ENCODE results near the gene UTP11. TPM values are rescaled to one million over a fixed set of nuclear protein-coding genes. Genes with fewer than 3 reads are reported as not detected.

UTP11 gene
- total RNA-seq, 1 experiment from 2014 or later, result 53.8 TPM

DNA sequence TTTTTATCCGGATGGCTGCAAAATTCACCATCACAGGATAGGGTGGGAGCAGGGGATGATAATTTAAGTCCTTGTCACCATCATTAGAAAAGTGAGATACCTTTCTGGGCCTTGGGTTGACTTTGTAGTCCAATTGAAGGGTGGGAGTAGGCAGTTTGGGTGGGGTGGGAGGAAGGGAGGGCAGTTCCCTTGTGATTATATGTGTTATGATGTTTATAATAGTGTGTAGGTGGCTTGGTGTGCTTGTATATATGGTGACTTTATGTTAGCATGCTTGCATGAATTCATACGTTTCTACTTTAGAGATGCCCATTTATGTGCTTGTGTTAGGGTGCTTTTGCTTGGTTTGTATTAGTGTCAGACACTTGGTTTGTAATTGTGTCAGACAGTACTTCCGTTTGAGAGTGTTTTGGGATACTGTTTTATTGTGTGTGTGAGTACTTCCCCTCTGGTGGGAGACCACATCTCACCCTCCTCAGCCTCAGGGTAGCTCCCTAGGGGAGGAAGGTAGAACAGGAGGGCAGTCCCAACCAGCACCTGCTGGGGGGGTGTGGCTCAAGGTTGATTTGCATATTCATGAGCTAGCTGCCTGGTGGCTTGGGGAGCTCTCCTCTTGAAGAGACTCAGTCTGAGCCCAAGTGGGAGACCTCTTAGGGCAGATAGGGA is 40.3 kb downstream of the UTP11 start:
- Histone ChIP-seq H3K4me3 (ENCODE audit: low read depth in 2 of 2, low read length in 2 of 2) (no peak overlapping the region), H3K4me1 (ENCODE audit: control insufficient read depth, insufficient read depth, low read length) (no peaks in the 10 kb centered on the region), H3K27me3 (ENCODE audit: control insufficient read depth, insufficient read depth, low read length) (no peaks in the 10 kb centered on the region), H3K27ac (ENCODE audit: low read length) (no peak overlapping the region), H3K36me3 (ENCODE audit: control insufficient read depth, insufficient read depth, low read length) (no peaks in the 10 kb centered on the region), H3K9me3 (ENCODE audit: control insufficient read depth, insufficient read depth, low read depth, low read length) (no peaks in the 10 kb centered on the region)
- BruUV-seq (replicated peaks), result no TSS peak
- POLR2A ChIA-PET, result no interaction called here
- CTCF ChIA-PET, result interaction anchor here (1.2 kb wide), 1 partner anchor 19 kb away, joined by 3 read pairs; no protein-coding TSS in a partner anchor
- in situ Hi-C loops (cut with HindIII; ENCODE audit: low pct_unique_long_range_greater_than_20kb, low sequenced_read_pairs), result no loop called here
- no peak for DNase-seq (ENCODE audit: low read depth, low spot score)
- no peak for TF ChIP-seq POLR2AphosphoS5 (IDR thresholded peaks at IDR 0.05; ENCODE audit: low read depth, low read length)
- TF ChIP-seq TCF7L2 (IDR thresholded peaks at IDR 0.05; ENCODE audit: low read depth, low read length), result no peak
- no peak for TF ChIP-seq SIN3A (IDR thresholded peaks at IDR 0.05; ENCODE audit: borderline replicate concordance, insufficient read depth, low read depth, low read length)
- TF ChIP-seq, protein P1, sequence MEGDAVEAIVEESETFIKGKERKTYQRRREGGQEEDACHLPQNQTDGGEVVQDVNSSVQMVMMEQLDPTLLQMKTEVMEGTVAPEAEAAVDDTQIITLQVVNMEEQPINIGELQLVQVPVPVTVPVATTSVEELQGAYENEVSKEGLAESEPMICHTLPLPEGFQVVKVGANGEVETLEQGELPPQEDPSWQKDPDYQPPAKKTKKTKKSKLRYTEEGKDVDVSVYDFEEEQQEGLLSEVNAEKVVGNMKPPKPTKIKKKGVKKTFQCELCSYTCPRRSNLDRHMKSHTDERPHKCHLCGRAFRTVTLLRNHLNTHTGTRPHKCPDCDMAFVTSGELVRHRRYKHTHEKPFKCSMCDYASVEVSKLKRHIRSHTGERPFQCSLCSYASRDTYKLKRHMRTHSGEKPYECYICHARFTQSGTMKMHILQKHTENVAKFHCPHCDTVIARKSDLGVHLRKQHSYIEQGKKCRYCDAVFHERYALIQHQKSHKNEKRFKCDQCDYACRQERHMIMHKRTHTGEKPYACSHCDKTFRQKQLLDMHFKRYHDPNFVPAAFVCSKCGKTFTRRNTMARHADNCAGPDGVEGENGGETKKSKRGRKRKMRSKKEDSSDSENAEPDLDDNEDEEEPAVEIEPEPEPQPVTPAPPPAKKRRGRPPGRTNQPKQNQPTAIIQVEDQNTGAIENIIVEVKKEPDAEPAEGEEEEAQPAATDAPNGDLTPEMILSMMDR (IDR thresholded peaks at IDR 0.05), result no peak
- no peak for TF ChIP-seq REST (IDR thresholded peaks at IDR 0.05; ENCODE audit: insufficient read depth in 1 of 2, low read depth in 2 of 2, low read length in 1 of 2)
- ATAC-seq, result no peak
- intact Hi-C loops (cut with micrococcal nuclease; ENCODE audit: unreplicated experiment), result no loop called here

DNA sequence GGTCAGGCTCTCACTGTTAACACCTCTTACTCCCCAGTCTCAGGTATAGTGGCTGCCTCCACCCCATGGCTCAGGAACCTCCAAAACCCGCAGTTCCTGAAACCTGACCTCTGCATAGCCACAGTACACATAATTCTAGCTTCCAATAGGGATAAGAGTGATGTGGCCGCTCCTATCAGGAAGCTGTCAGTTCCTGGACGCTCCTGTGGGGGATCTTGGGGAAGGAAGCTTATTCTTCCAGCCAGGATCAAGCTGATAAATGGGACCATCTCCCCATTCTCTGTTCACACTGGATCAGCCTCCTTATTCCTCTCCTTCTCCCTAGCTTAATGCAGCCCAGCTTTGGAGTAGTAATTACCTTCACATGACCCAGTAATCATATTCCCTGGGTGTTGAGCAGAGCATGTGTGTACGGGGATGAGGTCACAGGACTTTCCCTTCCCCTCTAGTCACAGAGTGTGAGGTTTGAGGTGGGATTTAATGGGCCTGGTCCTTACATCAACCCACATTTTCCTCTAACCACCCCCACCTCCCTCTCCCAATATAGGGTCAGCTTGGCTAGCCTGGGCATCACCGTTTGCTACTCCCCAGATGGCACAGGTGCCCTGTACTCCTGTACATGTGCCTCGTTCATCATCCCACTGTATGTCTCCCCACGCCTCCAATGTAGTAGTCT is 41.0 kb downstream of the UTP11 start:
- no peak for DNase-seq (ENCODE audit: low read depth, low spot score)
- Histone ChIP-seq H3K27ac (ENCODE audit: low read length) (no peak overlapping the region), H3K9me3 (ENCODE audit: control insufficient read depth, insufficient read depth, low read depth, low read length) (no peaks in the 10 kb centered on the region), H3K36me3 (ENCODE audit: control insufficient read depth, insufficient read depth, low read length) (no peaks in the 10 kb centered on the region), H3K27me3 (ENCODE audit: control insufficient read depth, insufficient read depth, low read length) (no peaks in the 10 kb centered on the region), H3K4me1 (ENCODE audit: control insufficient read depth, insufficient read depth, low read length) (no peaks in the 10 kb centered on the region), H3K4me3 (ENCODE audit: low read depth in 2 of 2, low read length in 2 of 2) (no peak overlapping the region)
- TF ChIP-seq SIN3A (IDR thresholded peaks at IDR 0.05; ENCODE audit: borderline replicate concordance, insufficient read depth, low read depth, low read length) (no peak), TCF7L2 (IDR thresholded peaks at IDR 0.05; ENCODE audit: low read depth, low read length) (no peak), POLR2AphosphoS5 (IDR thresholded peaks at IDR 0.05; ENCODE audit: low read depth, low read length) (no peak), REST (IDR thresholded peaks at IDR 0.05; ENCODE audit: insufficient read depth in 1 of 2, low read depth in 2 of 2, low read length in 1 of 2) (no peak)
- TF ChIP-seq, protein P1 (IDR thresholded peaks at IDR 0.05), result no peak
- ChIA-PET CTCF (interaction anchor here (1.2 kb wide), 1 partner anchor 18 kb away, joined by 3 read pairs; no protein-coding TSS in a partner anchor), POLR2A (no interaction called here)
- no TSS peak for BruUV-seq (replicated peaks)
- no peak for ATAC-seq
- intact Hi-C loops (cut with micrococcal nuclease; ENCODE audit: unreplicated experiment) (no loop called here), in situ Hi-C loops (cut with HindIII; ENCODE audit: low pct_unique_long_range_greater_than_20kb, low sequenced_read_pairs) (no loop called here)

Data from Panc1 (cell line).